ENCODE measurements around the gene BMX. TPM values are rescaled to one million over a fixed set of nuclear protein-coding genes. Genes with fewer than 3 reads are reported as not detected.

Gene BMX
- total and polyA plus RNA-seq, 9 of the 15 experiments (the other 6 are each of a cell fraction or from before 2014, with no cell fraction given): 0.45 to 4.2 (median 1.8) TPM

DNA sequence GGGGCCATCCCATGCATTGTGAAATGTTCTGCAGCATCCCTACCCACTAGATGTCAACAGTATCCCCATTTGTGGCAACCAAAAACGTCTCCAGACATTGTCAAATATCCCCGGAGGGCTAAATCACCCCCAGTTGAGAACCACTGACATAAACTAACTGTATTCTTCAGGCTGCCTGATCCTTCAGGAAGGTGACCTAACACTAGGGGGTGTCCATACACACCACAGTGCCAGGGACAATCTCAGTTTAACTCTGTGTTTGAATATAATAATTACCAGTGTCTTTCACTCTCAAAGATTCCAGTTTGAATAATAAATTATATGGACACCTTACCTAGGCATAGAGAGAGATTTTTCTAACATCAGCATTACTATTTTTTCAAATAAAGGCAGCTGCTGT is 93.8 kb downstream of the BMX start (continued):
- TF ChIP-seq DIDO1 (tag; IDR thresholded peaks at IDR 0.05; ENCODE audit: low read depth) (no peak), RAD21 (CRISPR knock-in tag; conservative IDR thresholded peaks at IDR 0.05 in 1 of 2, IDR thresholded peaks at IDR 0.05 in 1 of 2) (peak in 1 of 2 experiments; percentile 15; a peak in 1 of 4 replicates), HMG20A (CRISPR knock-in tag; conservative IDR thresholded peaks at IDR 0.05) (no peak), ILK (tag; IDR thresholded peaks at IDR 0.05; ENCODE audit: borderline replicate concordance, low read depth) (no peak), ADNP (tag; IDR thresholded peaks at IDR 0.05) (no peak), ZNF764 (CRISPR knock-in tag; IDR thresholded peaks at IDR 0.05; ENCODE audit: low read depth) (no peak), ZFP36 (IDR thresholded peaks at IDR 0.05; ENCODE audit: low read depth, low read length, partially characterized antibody) (no peak), RNF2 (IDR thresholded peaks at IDR 0.05) (no peak), ZNF584 (CRISPR knock-in tag; IDR thresholded peaks at IDR 0.05; ENCODE audit: low read depth) (no peak)
- TF ChIP-seq, protein P1, sequence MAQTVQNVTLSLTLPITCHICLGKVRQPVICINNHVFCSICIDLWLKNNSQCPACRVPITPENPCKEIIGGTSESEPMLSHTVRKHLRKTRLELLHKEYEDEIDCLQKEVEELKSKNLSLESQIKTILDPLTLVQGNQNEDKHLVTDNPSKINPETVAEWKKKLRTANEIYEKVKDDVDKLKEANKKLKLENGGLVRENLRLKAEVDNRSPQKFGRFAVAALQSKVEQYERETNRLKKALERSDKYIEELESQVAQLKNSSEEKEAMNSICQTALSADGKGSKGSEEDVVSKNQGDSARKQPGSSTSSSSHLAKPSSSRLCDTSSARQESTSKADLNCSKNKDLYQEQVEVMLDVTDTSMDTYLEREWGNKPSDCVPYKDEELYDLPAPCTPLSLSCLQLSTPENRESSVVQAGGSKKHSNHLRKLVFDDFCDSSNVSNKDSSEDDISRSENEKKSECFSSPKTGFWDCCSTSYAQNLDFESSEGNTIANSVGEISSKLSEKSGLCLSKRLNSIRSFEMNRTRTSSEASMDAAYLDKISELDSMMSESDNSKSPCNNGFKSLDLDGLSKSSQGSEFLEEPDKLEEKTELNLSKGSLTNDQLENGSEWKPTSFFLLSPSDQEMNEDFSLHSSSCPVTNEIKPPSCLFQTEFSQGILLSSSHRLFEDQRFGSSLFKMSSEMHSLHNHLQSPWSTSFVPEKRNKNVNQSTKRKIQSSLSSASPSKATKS (CRISPR knock-in tag; IDR thresholded peaks at IDR 0.05): no peak
- TF ChIP-seq, protein P2, sequence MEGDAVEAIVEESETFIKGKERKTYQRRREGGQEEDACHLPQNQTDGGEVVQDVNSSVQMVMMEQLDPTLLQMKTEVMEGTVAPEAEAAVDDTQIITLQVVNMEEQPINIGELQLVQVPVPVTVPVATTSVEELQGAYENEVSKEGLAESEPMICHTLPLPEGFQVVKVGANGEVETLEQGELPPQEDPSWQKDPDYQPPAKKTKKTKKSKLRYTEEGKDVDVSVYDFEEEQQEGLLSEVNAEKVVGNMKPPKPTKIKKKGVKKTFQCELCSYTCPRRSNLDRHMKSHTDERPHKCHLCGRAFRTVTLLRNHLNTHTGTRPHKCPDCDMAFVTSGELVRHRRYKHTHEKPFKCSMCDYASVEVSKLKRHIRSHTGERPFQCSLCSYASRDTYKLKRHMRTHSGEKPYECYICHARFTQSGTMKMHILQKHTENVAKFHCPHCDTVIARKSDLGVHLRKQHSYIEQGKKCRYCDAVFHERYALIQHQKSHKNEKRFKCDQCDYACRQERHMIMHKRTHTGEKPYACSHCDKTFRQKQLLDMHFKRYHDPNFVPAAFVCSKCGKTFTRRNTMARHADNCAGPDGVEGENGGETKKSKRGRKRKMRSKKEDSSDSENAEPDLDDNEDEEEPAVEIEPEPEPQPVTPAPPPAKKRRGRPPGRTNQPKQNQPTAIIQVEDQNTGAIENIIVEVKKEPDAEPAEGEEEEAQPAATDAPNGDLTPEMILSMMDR (IDR thresholded peaks at IDR 0.05 in 2 of 3, conservative IDR thresholded peaks at IDR 0.05 in 1 of 3; ENCODE audit: insufficient read depth in 2 of 3, low read depth in 1 of 3, low read length in 3 of 3): peak; percentile 19 to 33 (median 30); a peak in 1 of 6 replicates
- TF ChIP-seq, protein P3, sequence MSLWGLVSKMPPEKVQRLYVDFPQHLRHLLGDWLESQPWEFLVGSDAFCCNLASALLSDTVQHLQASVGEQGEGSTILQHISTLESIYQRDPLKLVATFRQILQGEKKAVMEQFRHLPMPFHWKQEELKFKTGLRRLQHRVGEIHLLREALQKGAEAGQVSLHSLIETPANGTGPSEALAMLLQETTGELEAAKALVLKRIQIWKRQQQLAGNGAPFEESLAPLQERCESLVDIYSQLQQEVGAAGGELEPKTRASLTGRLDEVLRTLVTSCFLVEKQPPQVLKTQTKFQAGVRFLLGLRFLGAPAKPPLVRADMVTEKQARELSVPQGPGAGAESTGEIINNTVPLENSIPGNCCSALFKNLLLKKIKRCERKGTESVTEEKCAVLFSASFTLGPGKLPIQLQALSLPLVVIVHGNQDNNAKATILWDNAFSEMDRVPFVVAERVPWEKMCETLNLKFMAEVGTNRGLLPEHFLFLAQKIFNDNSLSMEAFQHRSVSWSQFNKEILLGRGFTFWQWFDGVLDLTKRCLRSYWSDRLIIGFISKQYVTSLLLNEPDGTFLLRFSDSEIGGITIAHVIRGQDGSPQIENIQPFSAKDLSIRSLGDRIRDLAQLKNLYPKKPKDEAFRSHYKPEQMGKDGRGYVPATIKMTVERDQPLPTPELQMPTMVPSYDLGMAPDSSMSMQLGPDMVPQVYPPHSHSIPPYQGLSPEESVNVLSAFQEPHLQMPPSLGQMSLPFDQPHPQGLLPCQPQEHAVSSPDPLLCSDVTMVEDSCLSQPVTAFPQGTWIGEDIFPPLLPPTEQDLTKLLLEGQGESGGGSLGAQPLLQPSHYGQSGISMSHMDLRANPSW (CRISPR knock-in tag; IDR thresholded peaks at IDR 0.05): no peak
